Measurements from ENCODE around the gene ZNF516.

The ZNF516 gene

GRCh38 chr18:76455003-76455676, 39.9 kb downstream of the ZNF516 start:
- no peak for DNase-seq

DNA sequence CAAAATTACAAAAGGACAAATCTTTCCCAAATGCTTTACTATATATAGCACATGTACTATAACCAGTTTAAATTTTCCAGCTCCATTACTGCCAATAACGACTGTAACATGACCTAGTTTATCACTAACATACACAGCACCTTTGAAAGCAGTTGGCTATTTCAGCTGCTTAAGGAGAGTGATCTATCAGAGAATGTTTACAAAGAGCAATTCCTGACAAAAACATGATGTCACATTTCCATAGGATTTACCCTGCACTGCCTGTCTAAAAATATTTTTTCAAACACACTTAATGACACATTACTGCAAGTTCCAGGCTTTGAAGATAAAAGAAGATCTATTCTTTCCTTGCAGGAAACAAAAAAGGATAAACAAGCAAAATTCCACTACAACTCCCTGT, 40.6 kb downstream of the ZNF516 start:
- no peak for DNase-seq

DNA sequence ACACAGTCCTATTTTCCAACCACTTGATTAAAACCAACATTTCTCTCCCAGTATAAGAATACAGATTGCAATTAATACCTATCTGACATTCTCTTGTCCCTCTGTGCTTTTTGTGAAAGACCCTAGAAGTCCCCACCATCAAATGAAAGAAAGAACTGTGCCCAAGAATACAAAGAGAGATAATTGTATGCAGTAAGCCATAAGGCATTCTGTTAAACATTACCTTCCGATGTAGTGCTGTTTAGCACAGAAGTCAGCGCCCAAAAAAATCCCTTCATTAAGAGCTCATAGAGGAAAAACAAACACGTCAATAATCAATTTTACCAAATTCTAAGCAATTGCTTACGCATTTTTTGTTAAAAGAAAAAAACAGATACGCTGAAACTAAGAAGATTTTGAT, 41.1 kb downstream of the ZNF516 start:
- no peak for DNase-seq

DNA sequence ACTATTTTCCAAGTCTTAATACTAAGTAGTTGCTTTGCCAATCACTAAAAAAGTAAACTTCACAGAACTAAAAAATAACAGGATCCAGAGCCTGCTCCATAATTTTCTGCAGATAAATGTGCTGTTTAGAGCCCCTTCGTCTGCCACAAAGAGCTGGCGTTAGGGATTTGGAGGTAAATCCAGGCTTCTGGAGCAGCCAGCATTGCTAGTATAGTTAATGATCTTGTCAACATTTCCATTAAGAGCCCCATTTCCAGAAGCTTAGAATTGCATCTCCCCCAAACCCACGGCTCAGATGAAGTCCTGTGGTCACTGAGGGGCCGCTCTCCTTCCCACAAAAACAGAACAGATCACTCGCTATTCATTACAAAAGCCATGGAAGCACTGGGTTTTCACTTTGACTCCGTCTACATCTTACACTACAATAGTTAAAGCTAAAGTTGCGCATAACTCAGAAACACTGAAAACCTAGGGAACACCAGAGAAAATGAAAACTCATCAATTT, 41.9 kb downstream of the ZNF516 start:
- DNase-seq, result no peak

DNA sequence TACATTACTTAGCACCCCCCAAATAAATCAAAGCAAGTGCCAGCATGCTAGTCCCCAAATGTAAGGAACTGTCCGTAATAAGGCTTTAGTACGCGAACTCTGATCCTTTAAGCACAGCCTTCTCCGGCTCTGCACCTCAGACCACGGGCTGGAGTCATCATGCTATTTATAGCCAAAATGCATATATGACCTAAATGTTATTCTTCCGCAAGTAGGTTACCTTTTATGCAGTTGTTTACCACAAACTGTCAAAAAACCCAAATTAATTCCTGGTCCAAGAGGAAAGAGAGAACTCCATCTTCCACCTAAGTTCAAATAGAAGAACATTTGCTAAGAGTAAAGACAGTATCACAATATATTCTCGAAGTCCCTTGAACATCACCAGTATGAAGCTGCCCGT, 42.7 kb downstream of the ZNF516 start:
- no peak for DNase-seq

DNA sequence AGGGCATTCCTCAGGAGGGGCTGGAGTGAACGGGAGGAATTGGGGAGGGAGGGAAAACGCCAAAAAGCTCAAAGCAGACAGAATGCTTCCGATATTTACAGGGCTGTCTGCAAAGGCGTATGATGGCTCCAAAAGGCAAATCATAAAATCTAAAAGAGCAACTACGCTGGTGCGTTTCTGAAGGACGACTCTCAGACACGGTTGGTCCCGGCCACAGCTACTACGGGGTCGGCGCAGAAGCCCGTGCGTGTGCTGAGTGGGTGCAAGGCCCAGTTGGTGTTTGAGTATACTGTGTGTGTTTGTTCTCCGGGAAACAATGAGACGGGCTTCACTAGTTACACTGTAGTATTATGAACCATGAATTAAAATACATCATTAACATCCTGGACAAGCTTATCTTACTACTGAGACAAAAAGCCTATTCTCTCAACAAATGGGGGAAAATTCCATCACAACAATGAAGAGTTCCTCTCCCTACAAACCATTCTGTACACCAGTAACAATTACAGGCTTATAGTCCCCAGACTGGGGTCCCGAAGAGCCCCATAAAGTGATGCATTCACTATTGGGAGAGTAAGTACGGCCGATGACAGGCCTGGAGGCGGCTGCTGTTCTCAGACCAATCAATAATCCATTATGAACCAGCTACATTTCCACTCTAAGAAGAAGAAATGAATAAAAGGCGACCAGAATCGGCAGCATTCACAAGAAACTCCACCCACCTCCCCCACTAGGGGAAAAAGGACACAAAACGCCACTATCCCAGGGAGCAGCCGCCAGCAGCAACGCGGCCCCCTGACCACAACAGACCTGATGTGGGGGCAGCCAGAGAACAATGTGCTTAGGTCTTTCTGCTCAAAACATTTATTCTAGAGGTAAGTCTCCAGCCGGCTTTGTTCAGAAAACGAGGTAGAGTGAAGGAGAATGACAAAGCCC, 43.4 kb downstream of the ZNF516 start:
- DNase-seq, result no peak

DNA sequence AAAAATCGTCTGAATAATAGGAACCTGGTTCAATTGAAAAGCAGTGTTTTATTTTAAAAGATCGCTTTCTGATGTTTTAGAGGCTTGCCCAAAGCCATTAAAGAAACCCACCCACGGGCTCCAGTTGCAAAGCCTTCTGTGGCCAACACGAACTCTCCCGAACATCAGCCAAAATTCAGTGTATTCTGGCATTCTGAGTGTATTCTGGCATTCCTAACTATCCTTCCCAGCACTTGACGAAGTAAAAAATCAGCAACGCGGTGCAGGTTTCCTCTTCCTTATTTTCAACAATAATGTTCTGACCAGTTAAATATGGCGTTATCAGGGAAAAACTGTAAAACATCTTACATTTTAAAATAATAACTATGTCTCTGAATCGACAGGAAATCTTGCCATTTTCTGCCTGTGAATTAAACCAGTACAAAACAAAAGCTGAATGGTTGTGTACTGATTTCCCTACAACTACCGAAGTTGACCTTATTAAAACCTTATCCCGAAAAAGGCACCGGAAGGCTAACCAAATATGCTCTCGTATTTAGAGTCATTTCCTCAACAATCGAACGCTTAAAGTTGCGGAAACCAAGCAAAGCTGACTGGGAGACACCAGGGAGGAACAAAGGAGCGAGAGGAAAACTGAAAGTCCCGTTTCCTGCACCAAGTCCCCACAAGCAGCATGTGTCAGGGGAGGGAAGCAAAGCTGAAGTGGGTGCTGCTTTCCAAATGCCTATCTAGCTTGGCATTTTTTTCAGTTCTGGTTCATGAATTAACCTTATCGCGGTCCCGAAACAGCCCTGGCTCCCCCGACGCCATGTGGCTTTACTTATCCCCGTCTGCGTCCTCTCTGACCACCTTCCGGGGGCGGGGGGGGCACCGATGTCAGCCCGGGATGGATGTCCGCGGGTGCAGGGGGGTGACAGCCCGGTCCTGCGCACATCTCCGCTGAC, 44.3 kb downstream of the ZNF516 start:
- no peak for DNase-seq

DNA sequence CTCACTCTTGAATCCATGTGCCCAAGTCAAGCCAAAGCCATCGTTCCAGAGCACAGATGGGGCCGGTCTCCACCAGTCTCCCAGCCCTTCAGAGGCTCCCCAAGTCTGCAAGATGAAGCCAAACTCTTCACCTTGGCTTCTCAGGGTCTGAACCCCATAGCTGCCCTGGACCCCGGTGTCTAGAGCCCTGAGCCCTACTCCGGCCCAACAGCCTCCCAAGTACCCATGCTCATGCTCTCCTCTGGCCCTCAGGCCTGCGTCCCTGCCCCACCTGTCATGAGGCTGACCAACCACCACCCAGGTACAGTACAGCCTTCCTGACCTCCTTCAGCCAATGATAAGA, 46.0 kb downstream of the ZNF516 start:
- no peak for DNase-seq

GRCh38 chr18:76448256-76449110, 46.6 kb downstream of the ZNF516 start:
- no peak for DNase-seq

DNA sequence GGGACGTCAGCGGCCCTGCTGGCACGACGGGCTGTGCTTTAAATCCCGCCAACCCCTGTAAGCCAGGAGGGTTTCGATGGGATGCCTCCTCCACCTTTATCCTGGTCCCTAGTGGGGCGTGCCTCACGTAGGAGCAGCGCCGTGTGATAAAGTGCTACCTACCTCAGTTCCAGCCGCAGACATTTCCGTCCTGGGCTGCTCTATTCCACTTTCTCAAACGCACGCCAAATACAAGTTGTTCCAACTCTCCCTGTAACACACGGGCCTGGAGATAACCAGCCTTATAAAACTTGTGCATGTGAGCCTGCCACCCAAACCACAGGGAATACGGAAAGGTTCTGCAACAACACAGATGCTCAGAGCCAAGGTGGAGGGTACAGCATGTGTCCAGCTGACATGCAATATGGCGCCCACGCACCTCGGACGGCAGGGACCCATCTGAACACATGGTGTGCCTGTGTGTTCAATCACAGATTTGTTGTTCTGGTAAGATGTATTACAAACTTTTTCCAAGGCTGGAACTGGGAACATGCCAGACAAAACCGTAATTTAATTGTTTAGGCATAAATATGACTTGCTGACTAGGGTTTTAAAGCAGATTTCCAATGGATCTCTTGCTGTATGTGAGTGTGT, 47.7 kb downstream of the ZNF516 start:
- no peak for DNase-seq

- DNase-seq, result no peak
Observed at GRCh38 chr18:76446321-76447257, 48.5 kb downstream of the ZNF516 start.

GRCh38 chr18:76445741-76446232, 49.3 kb downstream of the ZNF516 start:
- no peak for DNase-seq

DNA sequence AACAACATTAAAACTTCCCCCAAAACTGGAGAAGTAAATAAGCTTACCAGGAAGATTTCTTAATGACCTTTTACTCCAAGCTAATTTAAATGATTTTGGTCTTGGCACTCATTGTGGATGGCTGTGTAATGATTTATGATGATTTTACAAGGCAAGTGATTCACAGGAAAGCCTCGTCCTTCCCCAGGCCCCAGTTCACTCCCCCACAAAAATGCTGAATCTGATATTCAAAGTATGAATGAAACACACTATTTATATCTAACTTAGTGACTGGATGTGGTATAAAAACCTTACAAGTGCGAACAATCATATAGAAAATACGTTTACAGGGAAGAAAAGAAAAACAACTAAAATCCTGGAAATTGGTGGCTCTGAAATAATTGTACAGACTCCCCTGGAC, 49.8 kb downstream of the ZNF516 start:
- no peak for DNase-seq

DNA sequence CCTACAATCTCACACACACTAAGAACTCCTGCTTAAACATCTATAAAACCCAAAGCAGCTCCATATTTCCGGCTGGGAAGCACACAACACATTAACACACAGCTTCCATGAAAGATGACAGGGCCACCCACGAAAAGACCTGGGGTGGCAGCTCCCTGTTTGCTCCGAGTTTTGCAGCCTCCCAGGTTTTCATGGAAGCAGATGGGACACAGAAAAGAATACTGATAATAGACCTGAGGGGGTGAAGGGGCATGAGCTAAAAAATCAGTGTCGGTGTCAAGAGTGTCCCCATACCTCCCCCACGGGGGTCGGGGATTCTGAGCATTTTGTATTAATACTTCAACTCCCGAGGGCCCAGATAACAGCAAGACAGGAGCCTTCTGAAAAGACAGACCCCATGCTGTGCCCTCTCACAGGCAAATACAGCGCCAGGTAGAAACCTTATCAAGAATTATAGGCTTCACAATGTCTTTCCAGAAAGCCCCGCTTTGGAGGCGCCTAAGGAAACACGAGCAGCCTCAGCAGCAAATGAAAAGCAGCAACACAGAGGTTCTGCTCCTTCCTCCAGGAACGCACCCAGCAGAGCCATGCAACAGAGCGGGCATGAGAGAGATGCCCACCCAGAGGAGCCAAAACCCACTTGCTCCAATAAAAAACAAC, 50.5 kb downstream of the ZNF516 start:
- no peak for DNase-seq

DNA sequence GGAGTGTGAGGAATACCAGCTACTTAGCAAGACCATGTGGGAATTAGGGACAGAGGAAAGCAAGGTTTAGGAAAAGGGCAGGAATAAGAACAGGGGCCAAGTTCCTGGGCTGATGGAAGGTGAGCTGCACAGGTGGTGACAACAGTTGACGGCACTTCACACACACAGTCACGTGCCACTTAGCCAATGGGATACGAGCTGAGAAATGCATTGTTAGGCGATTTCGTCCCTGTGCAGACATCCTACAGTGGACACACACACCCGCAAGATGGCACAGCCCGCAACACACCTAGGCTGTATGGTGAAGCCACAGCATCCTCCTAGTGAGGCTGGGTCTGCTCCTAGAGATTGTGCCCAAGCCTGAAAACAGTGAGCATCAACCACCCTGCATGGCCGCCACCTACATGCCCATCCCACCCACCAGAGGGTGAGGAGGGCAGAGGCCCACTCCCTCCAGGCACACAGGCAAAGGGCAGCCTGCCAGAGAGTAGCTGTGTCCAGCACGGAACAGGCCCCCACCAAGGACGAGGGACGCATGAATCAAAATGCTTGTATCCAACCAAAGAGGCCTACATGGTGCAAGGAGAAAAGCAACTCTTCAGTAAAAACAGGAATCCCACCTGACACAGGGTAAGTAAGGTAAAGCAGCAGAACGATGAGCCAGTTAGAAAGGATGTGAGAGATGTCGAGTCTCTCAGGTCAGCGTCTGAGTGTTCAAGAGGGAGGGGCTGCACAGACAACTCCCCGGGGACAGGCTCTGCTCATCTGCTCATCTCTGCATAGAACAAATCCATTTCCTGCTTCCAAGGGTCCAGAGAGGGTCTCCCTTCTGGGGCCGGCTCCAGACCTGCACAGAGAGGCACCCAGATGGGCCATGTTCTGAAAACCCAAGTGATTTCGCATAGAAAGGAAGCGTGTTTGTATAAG, 51.3 kb downstream of the ZNF516 start:
- DNase-seq, result no peak

- DNase-seq, result no peak
Observed at GRCh38 chr18:76442413-76443171, 52.5 kb downstream of the ZNF516 start.

DNA sequence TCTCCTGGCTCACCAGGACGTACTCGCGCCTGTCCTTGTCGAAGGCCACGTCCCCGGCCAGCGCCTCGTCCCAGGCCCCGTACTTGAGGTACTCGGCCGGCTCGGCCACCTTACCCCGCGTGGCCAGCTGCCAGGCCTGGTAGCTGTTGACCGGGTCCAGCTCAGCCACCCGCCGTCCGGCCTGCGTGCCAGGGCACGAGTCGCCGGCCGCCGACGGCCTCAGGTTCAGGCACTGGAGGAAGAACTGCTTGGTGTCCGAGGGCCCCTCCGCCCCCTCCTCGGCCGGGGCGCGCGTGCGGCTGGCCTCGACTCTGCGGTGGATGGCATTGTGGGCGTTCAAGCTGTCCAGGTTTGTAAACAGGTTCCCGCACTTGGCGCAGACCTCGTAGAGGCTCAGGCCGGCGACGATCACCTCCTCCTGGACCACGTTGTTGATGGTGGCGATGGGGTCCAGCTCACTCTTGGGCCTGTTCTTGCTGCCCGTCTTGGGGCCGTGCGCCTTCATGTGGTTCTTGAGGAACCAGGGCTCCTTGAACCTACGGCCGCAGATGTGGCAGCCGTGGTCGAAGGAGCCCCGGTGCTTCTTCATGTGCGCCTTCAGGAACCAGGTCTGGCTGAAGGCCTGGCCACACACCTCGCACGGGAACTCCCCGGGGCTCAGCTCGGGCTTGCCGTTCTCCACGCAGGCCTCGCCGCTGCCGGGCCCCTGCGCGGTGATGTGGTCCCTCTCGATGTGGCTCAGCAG, 53.2 kb downstream of the ZNF516 start:
- no peak for DNase-seq
